Epithelial cell of prostate (primary cell): ENCODE measurements around the gene SMR3A.

Experiments used
- DNase-seq: peaks from one replicate; pipeline ENCODE4 v3.0.0-alpha.2; 2011; ENCODE audit warnings: low read depth, low spot score
- H3K27ac ChIP-seq: fragments of 450-650 bp; 2 replicates; pipeline ENCODE4 v1.5.1; 2017; ENCODE audit warnings: mild to moderate bottlenecking

SMR3A gene

DNA sequence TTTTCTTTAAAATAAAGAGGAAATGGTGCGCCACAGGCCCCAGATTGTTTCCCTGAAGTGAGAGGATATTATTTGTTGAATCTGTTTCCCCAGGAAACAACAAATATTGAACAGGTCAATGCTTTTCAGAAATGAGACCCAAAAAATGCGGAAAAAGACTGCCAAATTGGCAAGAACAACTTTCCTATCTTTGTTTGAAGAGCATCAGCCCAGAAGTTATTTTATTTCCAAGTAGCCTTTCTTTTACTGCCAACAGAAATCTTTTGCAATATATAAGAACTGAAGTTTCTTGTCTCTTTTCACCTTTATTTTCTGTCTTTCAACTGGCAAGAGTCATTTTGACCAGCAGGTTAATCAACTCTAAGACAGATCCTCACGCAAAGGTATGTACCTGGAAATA, at the start of gene SMR3A:
Gene SMR3A, plus strand, starts transcription at position 301 of the 400 bp plus-strand sequence. CDS start 1,356 bp downstream, outside the sequence.
- no peak for DNase-seq
- H3K27ac ChIP-seq: peak within 1 kb of the TSS; percentile 45

DNA sequence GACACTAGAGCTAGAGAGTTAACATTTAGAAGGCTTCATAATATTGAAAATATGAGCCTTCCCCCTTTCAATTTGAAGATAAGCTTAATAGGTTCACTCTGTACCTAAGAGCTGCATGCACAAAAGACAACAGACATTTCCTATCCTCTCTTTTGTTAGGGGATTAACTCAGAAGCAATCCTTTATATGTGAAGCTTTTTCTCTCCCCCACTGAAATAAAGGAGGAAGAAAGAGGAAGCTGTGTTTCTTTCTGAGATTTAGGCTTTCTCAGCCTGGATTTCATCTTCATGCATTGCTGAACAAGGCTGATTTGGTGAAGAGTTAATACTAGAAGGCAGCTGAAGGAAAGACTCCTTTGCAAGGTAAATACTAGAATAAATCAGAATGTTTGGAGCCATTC, 46.8 kb upstream of the SMR3A start:
- no peak overlapping the region for H3K27ac ChIP-seq
- no peak for DNase-seq

DNA sequence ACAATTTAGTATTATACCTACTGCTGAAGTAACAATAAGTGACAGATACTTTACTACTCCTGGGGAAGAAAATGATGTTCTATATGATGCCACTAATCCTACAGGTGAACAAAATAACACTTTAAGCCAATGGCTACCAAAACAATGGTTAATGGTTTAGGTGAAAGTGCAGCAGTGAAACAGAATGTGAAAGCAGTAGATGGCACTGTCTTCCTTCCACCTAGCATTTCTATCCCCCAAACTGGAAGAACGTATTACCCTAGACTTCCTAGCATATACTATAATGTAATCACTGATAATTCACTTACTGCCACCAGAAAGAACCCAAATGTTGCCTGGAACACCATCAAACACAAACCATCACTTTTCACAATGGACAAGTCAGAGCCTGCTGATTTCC, 44.6 kb upstream of the SMR3A start:
- DNase-seq: no peak
- H3K27ac ChIP-seq: no peak overlapping the region

- DNase-seq: no peak
- no peak overlapping the region for H3K27ac ChIP-seq
Measured at GRCh38 chr4:70326052-70326451, 34.5 kb upstream of the SMR3A start.

GRCh38 chr4:70334681-70335080, 25.9 kb upstream of the SMR3A start, which contains the start of gene CABS1:
CABS1 (plus strand) TSS chr4:70334981; CDS start chr4:70335040, 59 bp downstream.
- no peak within 1 kb of the TSS for H3K27ac ChIP-seq
- no peak for DNase-seq

GRCh38 chr4:70336043-70336442, 24.5 kb upstream of the SMR3A start:
- H3K27ac ChIP-seq: no peak overlapping the region
- DNase-seq: no peak

DNA sequence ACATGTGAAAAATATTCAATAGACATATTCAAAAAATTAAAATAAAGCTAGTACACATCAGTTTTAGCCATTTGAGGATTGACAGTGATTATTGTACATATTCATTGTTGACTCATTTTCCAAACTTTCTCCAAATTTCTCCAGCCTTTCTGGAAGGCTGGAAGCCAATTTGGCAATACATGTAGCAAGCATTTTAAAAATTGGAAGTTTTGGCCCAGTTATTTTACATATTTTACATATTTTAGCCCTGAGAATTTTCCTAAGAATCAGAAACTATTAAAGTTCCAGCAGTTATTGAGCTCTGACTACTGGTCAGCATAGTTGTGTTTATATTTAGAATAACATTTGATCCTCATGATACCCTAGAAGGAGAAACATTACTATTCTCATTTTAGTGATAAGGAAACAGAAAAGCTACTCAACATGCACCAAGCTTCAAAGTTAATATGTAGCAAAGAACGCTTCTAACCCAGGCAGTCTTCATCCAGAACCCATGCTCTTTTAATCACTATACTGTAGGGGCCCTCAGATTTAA, 22.6 kb upstream of the SMR3A start:
- no peak overlapping the region for H3K27ac ChIP-seq
- no peak for DNase-seq

GRCh38 chr4:70356185-70356584, 4.4 kb upstream of the SMR3A start:
- no peak for DNase-seq

GRCh38 chr4:70359115-70359661, 1.4 kb upstream of the SMR3A start:
- no peak for DNase-seq
- H3K27ac ChIP-seq: peak overlapping the region; percentile 45

More at GRCh38 chr4:70356185-70356584, 4.4 kb upstream of the SMR3A start:
- no peak overlapping the region for H3K27ac ChIP-seq

DNA sequence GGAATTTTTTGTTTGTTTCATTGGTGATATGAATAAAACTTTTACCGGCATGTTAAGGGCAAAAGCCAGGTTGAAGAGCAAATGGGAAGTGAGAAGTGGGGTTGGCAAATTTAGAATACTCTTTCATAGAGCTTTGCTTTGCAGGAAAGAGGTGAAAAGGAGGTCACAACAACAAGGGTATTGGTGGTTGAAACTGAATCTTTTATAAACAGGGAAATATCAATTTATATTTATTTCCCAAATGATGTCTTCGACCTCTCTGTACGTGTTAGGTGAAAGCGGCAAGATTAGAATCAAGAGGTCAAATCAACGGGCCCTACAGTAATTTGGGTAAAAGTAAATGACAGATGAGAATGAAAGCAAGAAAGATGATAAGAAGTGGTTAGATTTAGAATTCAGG, 3.4 kb downstream of the SMR3A start:
- no peak overlapping the region for H3K27ac ChIP-seq
- DNase-seq: no peak

DNA sequence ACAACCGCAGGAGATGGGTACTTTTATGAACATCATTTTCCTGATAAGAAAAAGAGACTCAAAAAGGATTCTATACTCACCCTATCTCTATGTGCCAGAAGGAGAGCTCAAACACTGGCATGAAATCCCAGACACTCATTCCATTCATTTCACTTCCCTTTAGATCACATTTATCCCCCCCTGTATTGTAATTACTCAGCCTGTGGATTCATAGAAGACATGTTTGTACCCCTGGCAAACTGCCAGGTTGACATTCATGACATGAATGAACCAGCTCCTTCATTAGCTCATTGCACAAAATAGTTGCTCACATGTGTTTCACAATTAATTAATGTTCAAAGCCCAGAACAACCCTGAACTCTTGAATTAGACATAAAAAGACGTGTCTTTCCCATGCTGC, 4.9 kb downstream of the SMR3A start:
- peak overlapping the region; percentile 27 for H3K27ac ChIP-seq
- peak; percentile 77 for DNase-seq

DNA sequence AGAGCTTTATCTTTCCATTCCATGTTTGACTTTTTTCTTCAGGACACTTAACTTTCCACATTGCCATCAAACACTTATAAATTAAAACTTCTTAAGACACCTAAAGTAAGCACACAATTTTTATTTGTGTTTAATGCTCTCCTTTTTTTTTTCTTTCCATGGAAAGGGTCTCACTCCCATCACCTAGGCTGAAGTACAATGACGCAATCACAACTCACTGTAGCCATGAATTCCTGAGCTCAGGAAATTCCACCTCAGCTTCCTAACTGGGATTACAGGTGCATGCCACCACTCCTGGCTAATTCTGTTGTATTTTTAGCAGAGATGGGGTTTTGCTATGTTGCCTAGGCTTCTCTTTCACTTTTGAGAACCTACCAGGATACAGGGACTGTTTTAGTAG, 7.3 kb downstream of the SMR3A start:
- no peak overlapping the region for H3K27ac ChIP-seq
- DNase-seq: no peak

DNA sequence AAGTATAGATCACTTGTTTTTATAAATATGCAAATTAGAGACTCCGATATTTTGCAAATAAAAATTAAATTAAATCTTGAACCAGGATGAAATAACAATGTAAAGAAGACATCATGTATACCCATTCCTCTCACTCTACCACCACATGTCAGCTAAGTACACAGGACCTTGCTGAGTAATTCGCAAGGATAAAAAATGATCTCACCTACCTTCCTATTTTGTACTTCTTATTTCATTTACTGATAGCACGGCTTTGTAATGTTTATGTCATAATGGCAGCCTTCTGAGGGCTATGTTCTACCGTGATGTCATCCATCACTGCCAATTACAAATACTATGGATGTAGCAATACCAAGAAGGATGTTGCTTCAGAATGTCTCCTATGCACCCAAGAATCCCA, 11.4 kb downstream of the SMR3A start:
- H3K27ac ChIP-seq: no peak overlapping the region
- DNase-seq: no peak

GRCh38 chr4:70372760-70373159, 12.2 kb downstream of the SMR3A start:
- no peak for DNase-seq

DNA sequence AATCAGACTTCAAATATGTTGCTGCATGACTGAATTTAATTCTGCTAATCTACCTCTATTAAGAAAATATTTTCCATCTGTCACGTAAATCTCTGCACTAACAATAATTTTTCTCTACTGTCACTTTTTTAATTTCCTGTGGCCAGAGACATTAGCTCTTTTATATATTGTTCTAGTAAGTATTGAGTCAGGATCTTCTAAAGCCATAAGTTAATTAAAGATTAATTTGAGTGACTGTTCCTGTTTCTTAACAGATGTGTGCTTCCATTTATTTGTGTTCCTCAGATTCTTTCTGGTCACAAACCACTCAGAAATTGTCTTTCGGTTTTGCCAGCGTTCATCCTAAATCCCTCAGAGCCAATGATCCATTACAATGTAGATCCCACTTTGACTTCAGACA, 20.0 kb downstream of the SMR3A start:
- no peak for DNase-seq
- H3K27ac ChIP-seq: no peak overlapping the region

More at GRCh38 chr4:70372760-70373159, 12.2 kb downstream of the SMR3A start:
- no peak overlapping the region for H3K27ac ChIP-seq

DNA sequence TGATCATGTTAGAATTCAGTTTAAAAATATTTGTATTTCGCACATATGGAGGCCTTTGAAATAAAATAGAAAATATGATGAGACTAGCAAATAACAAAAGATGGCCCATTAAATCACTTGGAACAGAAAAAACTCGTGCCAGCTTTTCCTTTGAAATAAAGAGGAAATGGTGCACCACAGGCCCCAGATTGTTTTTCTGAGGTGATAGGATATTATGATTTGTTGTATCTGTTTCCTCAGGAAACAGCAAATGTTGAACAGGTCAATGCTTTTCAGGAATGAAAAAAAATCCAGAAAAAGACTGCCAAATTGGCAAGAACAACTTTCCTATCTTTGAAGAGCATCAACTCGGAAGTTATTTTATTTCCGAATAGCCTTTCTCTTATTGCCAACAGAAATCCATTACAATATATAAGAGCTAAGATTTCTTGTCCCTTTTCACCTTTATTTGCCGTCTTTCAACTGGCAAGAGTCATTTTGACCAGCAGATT, 22.2 kb downstream of the SMR3A start, which contains the start of gene SMR3B:
Gene SMR3B, plus strand, starts transcription at position 441 of the 491 bp plus-strand sequence. CDS start 1,380 bp downstream, outside the sequence.
- DNase-seq: no peak
- no peak within 1 kb of the TSS for H3K27ac ChIP-seq

DNA sequence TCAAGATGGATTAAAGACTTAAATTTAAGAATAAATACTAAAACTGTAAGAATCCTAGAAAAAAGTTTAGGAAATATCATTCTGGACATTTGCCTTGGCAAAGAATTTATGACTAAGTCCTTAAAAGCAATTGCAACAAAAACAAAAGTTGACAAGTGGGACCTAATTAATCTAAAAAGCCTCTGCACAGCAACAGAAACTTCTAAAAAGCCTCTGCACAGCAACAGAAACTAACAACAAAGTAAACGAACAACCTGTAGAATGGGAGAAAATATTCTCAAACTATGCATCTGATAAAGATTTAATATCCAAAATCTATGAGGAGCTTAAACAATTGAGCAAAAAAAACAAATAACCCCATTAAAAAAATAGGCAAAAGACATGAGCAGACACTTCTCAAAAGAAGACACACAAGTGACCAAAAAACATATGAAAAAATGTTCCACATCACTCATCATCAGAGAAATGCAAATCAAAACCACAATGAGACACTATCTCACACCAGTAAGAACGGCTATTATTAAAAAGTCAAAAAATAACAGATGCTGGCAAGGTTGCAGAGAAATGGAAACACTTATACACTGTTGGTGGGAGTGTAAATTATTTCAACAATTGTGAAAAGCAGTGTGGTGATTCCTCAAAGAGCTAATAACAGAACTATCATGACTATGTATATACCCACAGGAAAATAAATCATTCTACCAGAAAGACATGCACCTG, 31.7 kb downstream of the SMR3A start:
- DNase-seq: no peak
- no peak overlapping the region for H3K27ac ChIP-seq

DNA sequence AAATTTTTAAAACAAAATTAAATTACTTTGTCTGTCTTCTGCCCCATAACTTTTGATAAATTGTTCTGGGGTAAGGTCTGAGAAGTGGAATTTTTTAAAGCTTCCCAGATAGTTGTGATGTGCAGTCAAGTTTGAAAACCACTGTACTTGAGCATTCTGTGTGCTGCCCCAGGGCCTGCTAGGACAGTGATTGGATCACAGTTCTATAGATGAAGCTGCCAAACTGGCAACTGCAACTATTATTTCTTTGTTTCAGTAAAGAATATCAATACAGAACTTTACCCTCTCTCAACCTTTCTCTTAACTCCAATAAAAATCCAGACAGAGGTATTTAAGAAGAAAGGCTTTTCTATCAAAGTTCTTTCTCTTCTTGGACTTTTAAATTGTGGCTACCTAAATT, 37.0 kb downstream of the SMR3A start, which contains the start of gene OPRPN:
Gene OPRPN, plus strand, starts transcription at position 361 of the 400 bp plus-strand sequence. CDS start 1,346 bp downstream, outside the sequence.
- no peak within 1 kb of the TSS for H3K27ac ChIP-seq
- no peak for DNase-seq

GRCh38 chr4:70399319-70399718, 38.8 kb downstream of the SMR3A start:
- DNase-seq: peak; percentile 12
- H3K27ac ChIP-seq: no peak overlapping the region

DNA sequence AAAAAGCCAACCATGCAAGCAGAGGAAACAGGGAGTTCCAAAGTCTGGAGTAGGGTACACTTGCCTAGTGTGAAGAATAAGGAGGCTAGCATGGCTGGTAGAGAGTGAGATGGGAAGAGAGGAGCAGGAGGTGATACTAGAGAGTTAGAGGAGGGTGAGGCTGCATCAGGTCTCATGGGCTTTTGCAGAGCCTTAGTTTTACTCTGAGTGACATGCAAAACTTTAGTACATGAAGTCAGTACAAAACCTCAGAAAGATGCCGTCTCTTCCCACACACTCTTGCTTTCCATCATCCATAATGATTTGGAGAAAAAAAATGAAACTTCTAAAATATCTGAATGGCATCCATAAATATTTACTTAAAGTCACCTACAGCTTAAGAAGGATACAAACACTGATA, 42.2 kb downstream of the SMR3A start:
- DNase-seq: no peak
- H3K27ac ChIP-seq: no peak overlapping the region

GRCh38 chr4:70405765-70406164, 45.2 kb downstream of the SMR3A start:
- H3K27ac ChIP-seq: no peak overlapping the region
- no peak for DNase-seq
